Measurements from ENCODE around the gene ILF2.

Gene ILF2

GRCh38 chr1:153624965-153625611 is 45.7 kb downstream of the ILF2 start:
- TF ChIP-seq CTCF (conservative IDR thresholded peaks at IDR 0.05): no peak
- no peak overlapping the region for H3K27ac ChIP-seq

- no peak overlapping the region for H3K27ac ChIP-seq
- TF ChIP-seq CTCF (conservative IDR thresholded peaks at IDR 0.05): no peak
These were observed 47.7 kb downstream of the ILF2 start for GRCh38 chr1:153623101-153623500.

- TF ChIP-seq CTCF (conservative IDR thresholded peaks at IDR 0.05): no peak
- H3K27ac ChIP-seq: no peak overlapping the region
These were observed 51.6 kb downstream of the ILF2 start for GRCh38 chr1:153619171-153619570.

- H3K27ac ChIP-seq: no peak overlapping the region
These were observed 53.1 kb downstream of the ILF2 start for GRCh38 chr1:153617663-153618062.

GRCh38 chr1:153616917-153617311 is 53.9 kb downstream of the ILF2 start:
- TF ChIP-seq CTCF (conservative IDR thresholded peaks at IDR 0.05): no peak
- H3K27ac ChIP-seq: no peak overlapping the region

More at GRCh38 chr1:153617663-153618062, 53.1 kb downstream of the ILF2 start:
- peak; percentile 76 for TF ChIP-seq CTCF (conservative IDR thresholded peaks at IDR 0.05)

GRCh38 chr1:153616144-153616916 is 54.5 kb downstream of the ILF2 start, which contains the start of gene S100A14:
S100A14 (minus strand) TSS chr1:153616325; CDS start chr1:153615858, 467 bp downstream.
- H3K27ac ChIP-seq: no peak within 1 kb of the TSS
- TF ChIP-seq CTCF (conservative IDR thresholded peaks at IDR 0.05): no peak

GRCh38 chr1:153615406-153615805 is 55.4 kb downstream of the ILF2 start:
- H3K27ac ChIP-seq: no peak overlapping the region
- no peak for TF ChIP-seq CTCF (conservative IDR thresholded peaks at IDR 0.05)
